Hematopoietic multipotent progenitor cell (in vitro differentiated cells): Measurements from ENCODE around the gene CES3. TPM values are rescaled to one million over a fixed set of nuclear protein-coding genes. Genes with fewer than 3 reads are reported as not detected.
"Not testable (repeated sequence)": the region's sequence is repeated elsewhere in the genome, so short reads cannot be mapped to it uniquely, and the experiment has no call there.

Experiments used
- DNase-seq, 3 donors: peaks; one replicate each; pipeline ENCODE4 v3.0.0-alpha.2; 2011 to 2015; ENCODE audit warnings: low read depth in 2 of 3, low spot score in 2 of 3
- total RNA-seq: library from RNA; depleted of rRNA; stranded (reverse); fragments of >200 nt; gene quantifications from one replicate; pipeline ENCODE4 v1.2.3, GENCODE V29; 2012

Gene CES3
- total RNA-seq, 1 donor, result 4.6 TPM

- no peak for DNase-seq
These were observed 17.0 kb upstream of the CES3 start for GRCh38 chr16:66944054-66944441.

DNA sequence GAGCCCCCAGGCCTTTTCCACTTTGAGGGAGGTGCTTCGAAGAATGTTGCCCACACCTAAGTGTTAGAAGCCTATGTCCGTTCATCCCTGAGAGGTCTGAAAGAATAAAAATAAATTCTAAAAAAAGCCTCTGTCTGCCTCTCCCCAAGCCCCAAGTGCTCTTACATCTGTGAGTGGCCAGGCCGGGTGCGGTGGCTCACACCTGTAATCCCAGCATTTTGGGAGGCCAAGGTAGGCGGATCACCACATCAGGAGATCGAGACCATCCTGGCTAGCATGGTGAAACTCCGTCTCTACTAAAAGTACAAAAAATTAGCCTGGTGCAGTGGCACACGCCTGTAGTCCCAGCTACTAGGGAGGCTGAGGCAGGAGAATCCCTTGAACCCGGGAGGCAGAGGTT is 16.1 kb upstream of the CES3 start:
- DNase-seq, result not testable (repeated sequence)

DNA sequence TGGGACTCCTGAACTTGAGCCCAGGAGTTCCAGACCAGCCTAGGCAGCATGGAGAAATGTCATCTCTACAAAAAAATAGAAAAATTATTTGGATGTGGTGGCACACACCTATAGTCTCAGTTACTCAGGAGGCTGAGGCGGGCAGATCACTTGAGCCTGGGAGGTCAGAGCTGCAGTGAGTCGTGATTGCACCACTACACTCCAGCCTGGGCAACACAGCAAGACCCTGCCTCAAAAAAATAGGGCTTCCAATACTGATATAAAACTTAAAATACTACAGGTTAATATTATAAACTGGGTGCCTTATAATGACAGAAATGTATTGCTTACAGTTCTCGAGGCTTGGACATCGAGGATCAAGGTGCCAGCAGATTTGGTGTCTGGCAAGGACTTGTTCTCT is 15.1 kb upstream of the CES3 start:
- DNase-seq, result no peak

GRCh38 chr16:66946541-66946940 is 14.5 kb upstream of the CES3 start:
- DNase-seq, result no peak

DNA sequence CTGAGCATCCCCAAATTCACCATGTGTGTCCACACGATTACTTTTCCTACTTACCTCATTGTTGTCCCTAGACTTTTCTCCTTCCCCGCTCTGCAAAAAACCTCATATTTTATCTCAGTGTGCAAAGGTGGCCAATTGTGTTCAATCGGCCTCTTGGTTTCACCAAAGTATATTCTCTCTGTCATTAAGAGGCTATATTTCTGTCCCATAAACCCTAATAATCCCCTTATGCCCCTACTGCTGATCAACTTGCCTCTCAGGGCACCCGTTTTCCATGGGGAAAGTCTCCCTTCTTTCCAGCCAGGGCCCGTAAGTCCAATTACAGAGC is 14.1 kb upstream of the CES3 start:
- no peak for DNase-seq

- peak; percentile 61 to 92 (median 79) for DNase-seq
These were observed 13.6 kb upstream of the CES3 start for GRCh38 chr16:66947302-66948065.

GRCh38 chr16:66948134-66948836 is 12.8 kb upstream of the CES3 start:
- no peak for DNase-seq

DNA sequence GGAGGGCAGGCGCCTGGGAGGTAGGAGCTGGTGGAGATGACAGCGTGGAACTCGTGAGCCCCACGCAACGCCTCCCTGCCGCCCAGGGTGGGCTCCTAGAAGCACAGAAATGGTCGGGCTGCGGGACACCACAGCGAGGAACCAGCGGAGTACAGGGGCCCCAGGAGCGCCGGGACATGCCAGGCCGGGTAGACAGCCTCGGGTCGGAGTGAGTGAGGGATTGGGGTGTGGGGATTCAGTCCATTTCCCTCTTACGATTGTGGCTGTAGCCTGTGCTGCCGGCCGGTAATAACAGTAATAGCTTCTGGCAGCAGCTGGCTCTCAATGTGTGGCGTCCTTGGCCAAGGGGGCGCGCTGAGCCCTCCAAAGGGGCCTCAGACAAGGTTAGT is 12.2 kb upstream of the CES3 start:
- no peak for DNase-seq

DNA sequence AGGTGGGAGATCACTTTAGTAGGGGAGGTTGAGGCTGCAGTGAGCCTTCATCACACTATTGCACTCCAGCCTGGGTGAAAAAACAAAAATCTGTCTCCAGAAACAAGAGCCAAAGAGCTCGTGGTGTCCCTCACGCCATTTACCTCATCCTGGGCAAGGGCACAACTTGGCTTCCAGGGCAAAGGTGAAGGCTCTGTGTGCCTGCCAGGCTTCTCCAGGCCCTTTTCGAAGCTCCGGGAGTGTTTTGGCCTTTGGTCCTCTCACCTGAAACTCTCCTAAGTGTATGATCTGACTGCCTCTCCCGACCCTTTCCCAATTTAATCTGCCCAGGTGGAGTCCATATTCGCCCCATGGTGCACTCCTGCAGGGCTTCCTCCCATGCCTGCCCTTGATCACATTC is 11.6 kb upstream of the CES3 start:
- DNase-seq, result no peak

DNA sequence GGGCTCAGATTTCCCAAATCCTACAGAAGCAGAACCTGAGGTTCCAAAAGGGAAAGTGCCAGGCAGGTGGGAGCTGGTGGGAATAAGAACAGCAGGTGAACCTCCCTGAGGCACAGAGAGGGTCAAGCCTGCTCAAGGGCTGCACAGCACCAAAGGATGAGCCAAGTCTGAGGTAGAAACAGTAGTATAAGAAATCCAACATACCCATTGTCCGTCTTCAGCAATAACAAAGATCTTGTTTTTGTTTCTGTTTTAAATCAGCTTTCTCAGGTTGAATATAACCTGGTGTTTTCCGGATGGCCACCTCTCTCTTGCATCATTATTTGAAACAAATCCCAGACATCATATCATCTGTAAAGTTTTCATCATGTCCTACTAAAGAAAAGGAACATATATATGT is 10.6 kb upstream of the CES3 start:
- DNase-seq, result no peak

DNA sequence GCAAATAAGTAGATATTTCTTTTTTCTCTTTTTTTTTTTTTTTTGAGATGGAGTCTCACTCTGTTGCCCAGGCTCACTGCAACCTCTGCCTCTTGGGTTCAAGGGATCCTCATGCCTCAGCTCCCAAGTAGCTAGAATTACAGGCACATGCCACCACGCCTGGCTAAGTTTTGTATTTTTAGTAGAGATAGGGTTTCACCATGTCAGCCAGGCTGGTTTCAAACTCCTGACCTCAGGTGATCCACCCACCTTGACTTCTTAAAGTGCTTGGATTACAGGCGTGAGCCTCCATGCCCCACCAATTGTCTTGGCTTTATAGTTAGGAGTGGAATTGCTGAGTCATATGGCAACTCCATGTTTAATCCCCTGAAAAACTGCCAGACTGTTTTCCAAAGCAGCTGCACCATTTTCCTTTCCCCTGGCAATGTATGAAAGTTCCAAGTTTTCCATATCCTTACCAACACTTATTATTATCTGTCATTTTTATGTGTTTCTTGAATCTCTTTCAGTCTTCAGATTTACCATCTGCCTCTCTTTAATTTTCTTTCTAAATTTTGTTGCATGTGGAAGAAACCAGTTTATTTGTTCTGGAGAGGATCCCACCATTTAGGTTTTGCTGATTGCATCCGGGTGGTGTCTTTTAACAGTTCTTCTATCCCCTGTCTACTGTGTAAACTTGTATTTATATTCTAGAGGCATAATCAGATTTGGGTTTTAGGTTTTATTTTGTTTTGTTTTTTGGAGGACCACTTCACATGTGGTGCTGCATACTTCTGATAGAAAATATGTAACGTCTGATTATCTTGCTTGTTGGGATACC is 9.9 kb upstream of the CES3 start:
- no peak for DNase-seq

DNA sequence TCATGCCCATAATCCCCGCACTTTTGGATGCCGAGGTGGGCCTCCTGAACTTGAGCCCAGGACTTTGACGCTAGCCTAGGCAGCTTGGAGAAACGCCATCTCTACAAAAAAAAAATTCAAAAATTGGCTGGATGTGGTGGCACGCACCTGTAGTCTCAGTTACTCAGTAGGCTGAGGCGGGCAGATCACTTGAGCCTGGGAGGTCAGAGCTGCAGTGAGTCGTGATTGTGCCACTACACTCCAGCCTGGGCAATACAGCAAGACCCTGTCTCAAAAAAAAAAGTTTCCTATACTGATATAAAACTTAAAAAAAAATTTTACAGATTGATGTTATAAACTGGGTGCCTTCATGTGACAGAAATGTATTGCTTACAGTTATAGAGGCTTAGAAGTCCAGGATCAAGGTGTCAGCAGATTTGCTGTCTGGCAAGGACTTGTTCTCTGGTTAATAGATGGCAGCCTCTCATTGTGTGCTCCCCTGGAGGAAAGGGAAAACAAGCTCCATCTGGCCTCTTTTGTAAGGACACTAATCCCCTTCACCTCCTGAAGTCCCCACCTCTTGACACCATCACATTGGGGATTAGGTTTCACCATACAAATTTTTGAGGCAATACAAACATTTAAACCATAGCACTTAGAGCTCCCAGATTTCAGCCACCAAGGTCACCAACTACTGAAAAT is 8.5 kb upstream of the CES3 start:
- no peak for DNase-seq

DNA sequence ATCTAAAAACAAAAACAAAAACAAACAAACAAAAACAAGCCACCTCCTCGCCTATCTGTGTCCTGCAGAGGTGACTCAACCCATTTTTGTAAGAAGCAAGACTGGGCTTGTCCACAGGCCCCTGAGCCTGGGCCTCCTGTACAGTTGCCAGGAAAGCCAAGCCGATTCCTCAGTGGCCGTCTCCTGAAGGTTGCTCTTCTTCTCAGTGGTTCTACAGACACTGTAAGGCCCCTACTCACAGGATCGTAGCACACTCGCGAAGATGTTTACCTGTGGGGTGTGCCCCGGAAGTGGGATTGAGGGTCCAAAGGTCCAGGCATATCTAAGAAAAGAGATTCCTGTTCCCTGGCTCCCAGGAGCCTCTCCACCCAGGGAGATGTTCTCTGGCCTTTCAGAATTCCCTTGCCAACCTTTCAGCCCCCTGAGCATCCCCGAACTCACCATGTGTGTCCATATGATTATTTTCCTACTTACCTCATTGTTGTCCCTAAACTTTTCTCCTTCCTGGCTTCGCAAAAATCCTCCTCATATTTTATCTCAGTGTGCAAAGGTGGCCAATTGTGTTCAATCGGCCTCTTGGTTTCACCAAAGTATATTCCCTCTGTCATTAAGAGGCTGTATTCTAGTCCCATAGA is 7.5 kb upstream of the CES3 start:
- DNase-seq, result no peak

GRCh38 chr16:66954097-66954659 is 6.9 kb upstream of the CES3 start:
- peak; percentile 45 to 89 (median 66) for DNase-seq

GRCh38 chr16:66955363-66956153 is 5.5 kb upstream of the CES3 start:
- not testable (repeated sequence) for DNase-seq

GRCh38 chr16:66956154-66956457 is 5.0 kb upstream of the CES3 start:
- DNase-seq, result not testable (repeated sequence)

- no peak for DNase-seq
These were observed 2.0 kb upstream of the CES3 start for GRCh38 chr16:66958857-66959703.

DNA sequence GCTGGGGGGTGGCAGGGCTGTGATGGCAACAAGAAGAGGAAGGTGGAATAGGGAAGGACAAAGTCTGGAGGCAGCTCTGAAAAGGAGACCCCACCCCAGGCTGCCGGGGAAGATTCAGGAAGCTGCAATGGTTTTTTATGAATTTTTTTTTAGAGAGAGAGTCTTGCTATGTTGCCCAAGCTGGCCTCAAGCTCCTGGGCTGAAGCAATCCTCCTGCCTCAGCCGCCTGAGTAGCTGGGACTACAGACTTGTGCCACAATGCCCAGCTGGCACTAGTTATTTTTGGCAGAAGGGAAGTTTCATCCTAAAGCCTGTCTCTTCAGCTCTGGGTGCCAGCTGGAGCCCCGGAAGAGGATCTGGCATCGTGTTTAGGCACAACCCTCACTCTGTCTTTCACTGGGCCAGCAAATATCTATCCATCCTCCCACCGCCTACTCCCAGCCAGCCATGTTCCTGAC is 1.3 kb upstream of the CES3 start:
- no peak for DNase-seq

- no peak for DNase-seq
These were observed 796 bp upstream of the CES3 start for GRCh38 chr16:66960270-66960669.
